ENCODE data around the gene ACAP2.

ACAP2 gene

DNA sequence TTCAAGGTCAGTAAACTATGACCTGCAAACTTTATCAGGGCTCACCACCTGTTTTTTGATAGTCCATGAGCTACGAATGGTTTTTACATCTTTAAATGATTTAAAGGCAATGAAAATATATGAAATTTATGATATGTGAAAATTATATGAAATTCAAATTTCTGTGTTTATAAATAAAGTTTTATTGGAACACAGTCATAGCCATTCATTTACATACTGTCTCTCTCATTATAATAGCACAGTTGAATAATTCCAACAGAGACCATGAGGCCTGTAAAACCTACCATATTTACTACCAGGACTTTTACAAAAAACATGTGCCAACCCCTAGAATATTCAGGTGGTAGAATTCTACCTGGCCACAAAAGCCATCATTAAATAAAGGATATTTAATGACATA, 107.9 kb downstream of the ACAP2 start:
- H3K4me3 ChIP-seq (replicated peaks; ENCODE audit: insufficient read depth, low read length), result no peak overlapping the region
- H3K27me3 ChIP-seq (ENCODE audit: insufficient read depth, poor library complexity, severe bottlenecking), result no peaks in the 10 kb centered on the region
- TF ChIP-seq, protein P1, sequence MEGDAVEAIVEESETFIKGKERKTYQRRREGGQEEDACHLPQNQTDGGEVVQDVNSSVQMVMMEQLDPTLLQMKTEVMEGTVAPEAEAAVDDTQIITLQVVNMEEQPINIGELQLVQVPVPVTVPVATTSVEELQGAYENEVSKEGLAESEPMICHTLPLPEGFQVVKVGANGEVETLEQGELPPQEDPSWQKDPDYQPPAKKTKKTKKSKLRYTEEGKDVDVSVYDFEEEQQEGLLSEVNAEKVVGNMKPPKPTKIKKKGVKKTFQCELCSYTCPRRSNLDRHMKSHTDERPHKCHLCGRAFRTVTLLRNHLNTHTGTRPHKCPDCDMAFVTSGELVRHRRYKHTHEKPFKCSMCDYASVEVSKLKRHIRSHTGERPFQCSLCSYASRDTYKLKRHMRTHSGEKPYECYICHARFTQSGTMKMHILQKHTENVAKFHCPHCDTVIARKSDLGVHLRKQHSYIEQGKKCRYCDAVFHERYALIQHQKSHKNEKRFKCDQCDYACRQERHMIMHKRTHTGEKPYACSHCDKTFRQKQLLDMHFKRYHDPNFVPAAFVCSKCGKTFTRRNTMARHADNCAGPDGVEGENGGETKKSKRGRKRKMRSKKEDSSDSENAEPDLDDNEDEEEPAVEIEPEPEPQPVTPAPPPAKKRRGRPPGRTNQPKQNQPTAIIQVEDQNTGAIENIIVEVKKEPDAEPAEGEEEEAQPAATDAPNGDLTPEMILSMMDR (IDR thresholded peaks at IDR 0.05; ENCODE audit: insufficient read depth, low read length), result no peak
- TF ChIP-seq GABPA (IDR thresholded peaks at IDR 0.05; ENCODE audit: low read depth) (no peak), POLR2AphosphoS5 (IDR thresholded peaks at IDR 0.05; ENCODE audit: low read depth) (no peak), SPI1 (IDR thresholded peaks at IDR 0.05; ENCODE audit: borderline replicate concordance, low read depth) (no peak)
- TF ChIP-seq, protein P2, sequence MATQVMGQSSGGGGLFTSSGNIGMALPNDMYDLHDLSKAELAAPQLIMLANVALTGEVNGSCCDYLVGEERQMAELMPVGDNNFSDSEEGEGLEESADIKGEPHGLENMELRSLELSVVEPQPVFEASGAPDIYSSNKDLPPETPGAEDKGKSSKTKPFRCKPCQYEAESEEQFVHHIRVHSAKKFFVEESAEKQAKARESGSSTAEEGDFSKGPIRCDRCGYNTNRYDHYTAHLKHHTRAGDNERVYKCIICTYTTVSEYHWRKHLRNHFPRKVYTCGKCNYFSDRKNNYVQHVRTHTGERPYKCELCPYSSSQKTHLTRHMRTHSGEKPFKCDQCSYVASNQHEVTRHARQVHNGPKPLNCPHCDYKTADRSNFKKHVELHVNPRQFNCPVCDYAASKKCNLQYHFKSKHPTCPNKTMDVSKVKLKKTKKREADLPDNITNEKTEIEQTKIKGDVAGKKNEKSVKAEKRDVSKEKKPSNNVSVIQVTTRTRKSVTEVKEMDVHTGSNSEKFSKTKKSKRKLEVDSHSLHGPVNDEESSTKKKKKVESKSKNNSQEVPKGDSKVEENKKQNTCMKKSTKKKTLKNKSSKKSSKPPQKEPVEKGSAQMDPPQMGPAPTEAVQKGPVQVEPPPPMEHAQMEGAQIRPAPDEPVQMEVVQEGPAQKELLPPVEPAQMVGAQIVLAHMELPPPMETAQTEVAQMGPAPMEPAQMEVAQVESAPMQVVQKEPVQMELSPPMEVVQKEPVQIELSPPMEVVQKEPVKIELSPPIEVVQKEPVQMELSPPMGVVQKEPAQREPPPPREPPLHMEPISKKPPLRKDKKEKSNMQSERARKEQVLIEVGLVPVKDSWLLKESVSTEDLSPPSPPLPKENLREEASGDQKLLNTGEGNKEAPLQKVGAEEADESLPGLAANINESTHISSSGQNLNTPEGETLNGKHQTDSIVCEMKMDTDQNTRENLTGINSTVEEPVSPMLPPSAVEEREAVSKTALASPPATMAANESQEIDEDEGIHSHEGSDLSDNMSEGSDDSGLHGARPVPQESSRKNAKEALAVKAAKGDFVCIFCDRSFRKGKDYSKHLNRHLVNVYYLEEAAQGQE (IDR thresholded peaks at IDR 0.05; ENCODE audit: insufficient replicate concordance, low read depth), result no peak
- no peak overlapping the region for H3K27ac ChIP-seq (replicated peaks)
- no peak for DNase-seq (ENCODE audit: low read depth in 1 of 2, low spot score in 1 of 2)

DNA sequence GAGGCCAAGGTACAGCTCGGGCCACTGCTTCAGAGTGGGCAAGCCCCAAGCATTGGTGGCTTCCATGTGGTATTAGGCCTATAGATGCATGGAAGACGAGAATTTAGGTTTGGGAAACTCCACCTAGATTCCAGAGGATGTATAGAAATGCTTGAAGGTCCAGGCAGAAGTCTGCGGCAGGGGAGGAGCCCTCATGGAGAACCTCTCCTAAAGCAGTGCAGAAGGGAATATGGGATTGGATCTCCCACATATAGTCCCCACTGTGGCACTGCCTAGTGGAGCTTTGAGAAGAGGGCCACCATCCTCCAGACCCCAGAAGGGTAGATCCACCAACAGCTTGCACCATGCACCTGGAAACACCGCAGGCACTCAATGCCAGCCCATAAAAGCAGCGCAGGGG, 123.8 kb downstream of the ACAP2 start:
- H3K4me3 ChIP-seq (replicated peaks; ENCODE audit: insufficient read depth, low read length), result no peak overlapping the region
- no peaks in the 10 kb centered on the region for H3K27me3 ChIP-seq (ENCODE audit: insufficient read depth, poor library complexity, severe bottlenecking)
- no peak overlapping the region for H3K27ac ChIP-seq (replicated peaks)
- no peak for DNase-seq (ENCODE audit: low read depth in 1 of 2, low spot score in 1 of 2)
- no peak for TF ChIP-seq POLR2AphosphoS5 (IDR thresholded peaks at IDR 0.05; ENCODE audit: low read depth)

DNA sequence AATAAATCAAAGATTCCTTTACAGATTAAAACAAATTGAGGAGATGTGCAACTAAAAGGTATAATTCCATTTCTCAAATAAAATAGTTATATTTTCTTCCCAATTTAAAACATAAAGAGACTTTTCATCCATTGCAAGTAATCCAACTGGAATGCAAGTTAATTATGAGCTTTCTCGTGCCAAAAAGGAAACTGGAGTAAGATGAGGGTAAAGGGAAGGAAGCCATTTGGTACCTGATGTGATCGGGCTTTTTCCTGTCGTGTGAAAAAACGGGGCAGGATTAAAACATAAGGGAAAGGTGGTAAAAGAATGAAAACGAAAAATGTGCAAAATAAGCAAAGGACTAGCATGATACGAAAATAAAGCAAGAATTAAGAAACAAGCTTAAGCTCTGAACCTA, 130.1 kb downstream of the ACAP2 start:
- TF ChIP-seq, protein P1 (IDR thresholded peaks at IDR 0.05; ENCODE audit: insufficient read depth, low read length), result no peak
- TF ChIP-seq, protein P2 (IDR thresholded peaks at IDR 0.05; ENCODE audit: insufficient replicate concordance, low read depth), result no peak
- TF ChIP-seq POLR2AphosphoS5 (IDR thresholded peaks at IDR 0.05; ENCODE audit: low read depth), result no peak
- TF ChIP-seq GABPA (IDR thresholded peaks at IDR 0.05; ENCODE audit: low read depth), result no peak
- TF ChIP-seq SPI1 (IDR thresholded peaks at IDR 0.05; ENCODE audit: borderline replicate concordance, low read depth), result no peak
- no peak overlapping the region for H3K4me3 ChIP-seq (replicated peaks; ENCODE audit: insufficient read depth, low read length)
- no peak for DNase-seq (ENCODE audit: low read depth in 1 of 2, low spot score in 1 of 2)
- H3K27me3 ChIP-seq (ENCODE audit: insufficient read depth, poor library complexity, severe bottlenecking), result no peaks in the 10 kb centered on the region
- no peak overlapping the region for H3K27ac ChIP-seq (replicated peaks)

GRCh38 chr3:195307711-195308110, 135.1 kb downstream of the ACAP2 start:
- H3K4me3 ChIP-seq (replicated peaks; ENCODE audit: insufficient read depth, low read length), result no peak overlapping the region
- H3K27ac ChIP-seq (replicated peaks), result no peak overlapping the region
- no peak for DNase-seq (ENCODE audit: low read depth in 1 of 2, low spot score in 1 of 2)
- H3K27me3 ChIP-seq (ENCODE audit: insufficient read depth, poor library complexity, severe bottlenecking), result no peaks in the 10 kb centered on the region
- no peak for TF ChIP-seq POLR2AphosphoS5 (IDR thresholded peaks at IDR 0.05; ENCODE audit: low read depth)
- TF ChIP-seq GABPA (IDR thresholded peaks at IDR 0.05; ENCODE audit: low read depth), result no peak
- TF ChIP-seq, protein P2 (IDR thresholded peaks at IDR 0.05; ENCODE audit: insufficient replicate concordance, low read depth), result no peak
- TF ChIP-seq, protein P1 (IDR thresholded peaks at IDR 0.05; ENCODE audit: insufficient read depth, low read length), result no peak
- TF ChIP-seq SPI1 (IDR thresholded peaks at IDR 0.05; ENCODE audit: borderline replicate concordance, low read depth), result no peak
